Posterior cingulate gyrus (tissue), 11 donors: ENCODE results near the gene CATSPER3.

ENCODE experiments used
- DNase-seq, 10 donors: peaks; one replicate each; pipeline versions ENCODE4 v3.0.0 to v3.0.0-alpha.2; 2020 to 2021; ENCODE audit warnings: mixed read lengths in 3 of 10
- intact Hi-C: fragments of 100-400 bp; cut with DNase I; formaldehyde crosslinking; loops from one replicate; pipeline ENCODE4 v1.15.1; 2023

The CATSPER3 gene

GRCh38 chr5:135038813-135039270 lies 71.1 kb downstream of the CATSPER3 start:
- intact Hi-C loops, result no loop called here
- DNase-seq, result peak in 1 of 10 donors; percentile 74

- intact Hi-C loops, result no loop called here
- peak in 1 of 10 donors; percentile 68 for DNase-seq
Observed at GRCh38 chr5:135039271-135040033, 71.7 kb downstream of the CATSPER3 start.

- intact Hi-C loops, result no loop called here
- DNase-seq, result no peak
Observed at GRCh38 chr5:135040034-135040332, 72.3 kb downstream of the CATSPER3 start.

- peak in 1 of 10 donors; percentile 82 for DNase-seq
- intact Hi-C loops, result no loop called here
Observed at GRCh38 chr5:135040333-135041144, 72.8 kb downstream of the CATSPER3 start.

GRCh38 chr5:135041145-135041587 lies 73.5 kb downstream of the CATSPER3 start:
- intact Hi-C loops, result no loop called here
- DNase-seq, result no peak

GRCh38 chr5:135041726-135042125 lies 74.0 kb downstream of the CATSPER3 start:
- intact Hi-C loops, result no loop called here
- DNase-seq, result peak in 1 of 10 donors; percentile 31

- peak in 1 of 10 donors; percentile 61 for DNase-seq
- intact Hi-C loops, result no loop called here
Observed at GRCh38 chr5:135042595-135042994, 74.9 kb downstream of the CATSPER3 start.

GRCh38 chr5:135045488-135045887 lies 77.8 kb downstream of the CATSPER3 start:
- DNase-seq, result no peak
- intact Hi-C loops, result no loop called here

- no peak for DNase-seq
- intact Hi-C loops, result no loop called here
Observed at GRCh38 chr5:135046661-135047346, 79.1 kb downstream of the CATSPER3 start.

- DNase-seq, result peak in 1 of 10 donors; percentile 29
- intact Hi-C loops, result no loop called here
Observed at GRCh38 chr5:135047347-135047695, 79.6 kb downstream of the CATSPER3 start.

- no peak for DNase-seq
- intact Hi-C loops, result no loop called here
Observed at GRCh38 chr5:135048286-135048685, 80.6 kb downstream of the CATSPER3 start.

GRCh38 chr5:135048930-135049329 lies 81.2 kb downstream of the CATSPER3 start:
- DNase-seq, result peak in 1 of 10 donors; percentile 29
- intact Hi-C loops, result no loop called here

GRCh38 chr5:135050244-135050767 lies 82.6 kb downstream of the CATSPER3 start:
- intact Hi-C loops, result no loop called here
- DNase-seq, result peak in 1 of 10 donors; percentile 75

GRCh38 chr5:135051399-135051798 lies 83.7 kb downstream of the CATSPER3 start:
- intact Hi-C loops, result no loop called here
- peak in 2 of 10 donors; percentile 9 to 13 for DNase-seq

GRCh38 chr5:135051872-135052271 lies 84.2 kb downstream of the CATSPER3 start:
- peak in 2 of 10 donors; percentile 37 to 45 for DNase-seq
- intact Hi-C loops, result no loop called here

GRCh38 chr5:135052511-135053145 lies 84.9 kb downstream of the CATSPER3 start:
- DNase-seq, result peak in 1 of 10 donors; percentile 10
- intact Hi-C loops, result no loop called here

GRCh38 chr5:135053278-135053677 lies 85.6 kb downstream of the CATSPER3 start:
- peak in 1 of 10 donors; percentile 41 for DNase-seq
- intact Hi-C loops, result no loop called here

- intact Hi-C loops, result no loop called here
- DNase-seq, result peak in 1 of 10 donors; percentile 11
Observed at GRCh38 chr5:135053989-135054388, 86.3 kb downstream of the CATSPER3 start.

GRCh38 chr5:135054546-135054945 lies 86.8 kb downstream of the CATSPER3 start:
- no peak for DNase-seq
- intact Hi-C loops, result no loop called here

GRCh38 chr5:135055396-135055795 lies 87.7 kb downstream of the CATSPER3 start:
- DNase-seq, result peak in 1 of 10 donors; percentile 76
- intact Hi-C loops, result no loop called here
